NCI-H2171 (cell line): ENCODE measurements around the gene NPAS3.

ENCODE experiments used
- DNase-seq: peaks from one replicate; lab custom pipeline; 2025; lab: John Stamatoyannopoulos, UW

The NPAS3 gene

DNA sequence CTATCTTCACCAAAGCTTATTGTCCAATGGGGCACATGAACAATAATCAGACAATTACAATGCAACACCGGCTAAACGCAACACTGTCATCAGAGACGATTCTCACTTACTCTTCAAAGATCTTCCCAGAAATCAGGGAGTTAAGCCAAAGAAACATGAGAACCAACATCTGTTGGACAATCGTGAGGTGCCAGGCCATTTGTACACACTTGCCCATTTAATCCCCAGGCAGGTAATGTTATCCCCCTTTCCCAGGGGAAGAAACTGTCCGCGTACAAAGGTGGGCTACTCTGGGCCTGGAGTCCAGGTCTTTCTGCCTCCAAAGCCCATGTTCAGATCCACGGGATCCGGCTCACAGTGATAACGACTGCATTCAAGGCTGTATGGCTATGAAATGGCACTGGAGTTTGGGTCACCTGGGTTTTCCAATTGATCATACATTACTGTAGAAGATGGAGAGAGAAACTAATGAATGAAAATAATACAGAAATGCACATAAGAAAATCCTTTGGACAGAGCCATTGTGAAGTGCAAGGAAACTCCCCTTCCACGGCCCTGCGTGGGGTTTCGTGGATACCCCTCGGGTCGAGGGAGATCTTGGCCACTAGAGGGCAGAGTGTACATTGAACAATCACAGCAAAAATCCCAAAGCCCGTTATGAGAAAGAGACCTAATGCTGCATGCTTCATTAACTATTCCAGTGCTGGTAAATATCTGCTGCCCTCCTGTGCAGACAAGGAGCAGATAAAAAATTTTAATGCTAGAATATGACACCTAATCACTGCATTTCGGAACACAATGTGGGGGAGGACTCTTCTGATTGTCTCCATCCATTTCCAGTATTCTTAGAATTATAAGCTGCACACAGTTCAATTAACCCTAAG lies 900.8 kb downstream of the NPAS3 start:
- peak; percentile 66 for DNase-seq

DNA sequence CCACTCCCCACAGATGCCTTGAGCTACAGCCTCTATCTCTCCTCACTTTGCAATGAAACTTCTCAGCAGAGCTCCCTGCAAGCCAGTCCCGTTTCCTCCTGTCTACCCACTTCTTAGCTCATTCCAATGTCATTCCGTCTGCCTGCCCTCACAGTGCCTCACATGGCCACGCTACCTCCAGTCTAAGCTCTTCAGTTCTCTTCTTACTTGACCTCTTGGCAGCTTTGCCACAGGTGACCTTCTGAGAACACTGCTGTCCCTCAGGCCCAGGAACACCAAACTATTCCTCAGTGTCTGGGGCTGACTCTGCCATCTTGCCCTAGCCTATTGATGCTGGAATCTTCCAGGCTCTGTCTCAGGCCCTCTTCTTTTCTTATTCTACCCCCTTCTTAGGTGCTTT lies 902.1 kb downstream of the NPAS3 start:
- DNase-seq: no peak

DNA sequence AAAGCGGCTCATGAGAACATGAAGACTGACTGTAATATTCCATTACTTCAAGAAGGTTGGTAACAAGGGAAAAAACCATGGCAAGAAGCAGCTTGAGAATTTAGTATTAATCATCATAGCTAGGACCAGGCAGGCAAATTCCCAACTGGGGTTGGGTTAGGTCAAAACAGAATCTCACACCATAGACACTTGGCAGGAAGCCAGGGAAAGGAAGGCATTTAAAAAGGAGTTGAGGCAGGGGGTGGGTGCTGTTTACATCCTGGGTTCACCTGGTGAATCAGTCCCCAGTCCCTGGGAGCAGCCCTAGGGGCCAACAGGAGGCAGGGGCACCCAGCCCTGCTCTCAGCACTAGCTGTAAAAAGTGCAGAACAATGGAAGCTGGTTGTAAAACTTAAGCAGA lies 903.6 kb downstream of the NPAS3 start:
- DNase-seq: peak; percentile 2

- no peak for DNase-seq
These were observed 905.4 kb downstream of the NPAS3 start for GRCh38 chr14:33844118-33844517.

GRCh38 chr14:33846100-33846824 lies 907.6 kb downstream of the NPAS3 start:
- no peak for DNase-seq

DNA sequence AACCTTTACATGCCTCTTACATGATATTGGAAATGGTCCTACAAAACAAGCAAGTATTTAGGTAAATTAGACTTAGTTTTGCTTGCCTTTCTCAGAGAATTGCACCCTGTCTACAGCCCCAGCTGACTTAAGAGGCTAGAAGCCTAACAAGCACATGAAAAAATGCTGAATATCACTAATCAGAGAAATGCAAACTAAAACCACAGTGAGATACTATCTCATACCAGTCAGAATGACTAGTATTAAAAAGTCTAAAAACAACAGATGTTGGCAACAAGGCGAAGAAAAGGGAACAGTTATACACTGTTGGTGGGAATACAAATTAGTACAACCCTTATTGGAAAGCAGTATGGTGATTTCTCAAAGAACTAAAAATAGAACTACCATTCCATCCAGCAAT lies 908.4 kb downstream of the NPAS3 start:
- DNase-seq: no peak

- no peak for DNase-seq
These were observed 909.3 kb downstream of the NPAS3 start for GRCh38 chr14:33848009-33848408.

DNA sequence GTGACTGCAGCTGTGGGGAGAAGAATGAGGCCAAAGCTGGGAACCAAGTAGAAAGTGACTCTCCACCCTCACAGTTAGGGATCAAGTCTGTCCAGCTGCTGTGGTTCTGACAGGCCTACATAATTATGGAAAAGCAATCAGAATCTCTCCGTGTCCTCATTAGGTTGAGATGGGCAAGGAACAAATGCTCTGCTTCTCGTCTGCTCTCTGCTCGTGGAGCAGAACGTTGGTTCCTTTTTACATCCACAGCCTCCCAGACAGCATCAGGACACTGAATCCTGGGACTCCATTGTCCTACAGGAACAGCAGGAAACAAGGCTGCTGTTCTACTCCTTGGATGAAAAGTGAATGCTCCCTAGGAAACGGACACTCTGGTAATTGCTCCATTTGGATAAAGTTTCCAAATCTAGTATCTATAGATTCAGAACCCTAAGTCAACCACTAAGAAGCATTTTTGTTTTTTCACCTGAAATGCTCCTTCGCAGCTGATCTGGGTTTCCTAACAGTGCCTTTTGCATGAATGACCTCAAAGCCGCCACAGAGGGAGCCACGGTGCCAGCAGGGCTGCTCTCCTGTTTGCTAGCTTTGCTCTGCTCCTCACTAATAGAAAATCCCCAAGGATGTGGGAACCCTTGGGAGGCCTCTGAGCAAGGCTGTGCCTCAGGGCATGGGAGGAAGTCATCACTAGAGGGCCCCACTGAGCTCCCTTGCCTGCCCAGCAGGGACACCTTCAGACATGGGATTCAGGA lies 910.2 kb downstream of the NPAS3 start:
- DNase-seq: peak; percentile 33

DNA sequence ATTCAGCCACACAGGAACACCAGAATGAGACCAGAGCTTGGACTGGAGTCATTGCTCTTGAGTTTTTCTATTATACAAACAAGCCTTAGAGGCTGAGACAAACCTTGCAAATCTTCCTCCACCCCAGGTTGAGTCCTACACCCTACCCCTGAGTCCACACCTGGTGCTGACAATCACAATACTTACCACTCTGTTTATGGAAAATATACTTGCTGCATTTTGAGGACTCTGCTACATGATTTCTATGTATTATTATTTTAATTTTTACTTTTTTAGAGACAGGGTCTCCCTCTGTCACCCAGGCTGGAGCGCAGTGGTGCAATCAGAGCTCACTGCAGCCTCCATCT lies 910.7 kb downstream of the NPAS3 start:
- no peak for DNase-seq

DNA sequence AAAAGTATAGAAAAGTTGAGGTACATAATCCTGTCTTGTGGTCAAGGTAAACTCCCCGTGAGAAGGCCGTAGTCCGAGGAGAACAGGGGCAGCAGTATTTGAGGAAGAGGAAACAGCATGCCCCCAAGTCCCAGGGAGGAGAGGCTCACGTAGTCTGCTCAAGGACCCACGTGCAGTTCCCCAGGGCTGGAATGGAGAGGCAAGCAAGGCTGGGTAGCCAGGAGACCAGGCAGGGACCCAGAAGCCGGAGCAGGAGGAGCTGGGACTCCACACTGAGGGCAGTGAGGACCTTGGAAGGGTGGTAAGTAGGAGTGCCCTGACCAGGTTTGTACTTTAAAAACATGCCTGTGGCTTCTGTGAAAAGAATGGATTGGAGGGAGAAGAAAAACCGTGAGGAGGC lies 912.1 kb downstream of the NPAS3 start:
- no peak for DNase-seq

GRCh38 chr14:33851366-33851765 lies 912.7 kb downstream of the NPAS3 start:
- DNase-seq: peak; percentile 81

GRCh38 chr14:33851931-33852330 lies 913.3 kb downstream of the NPAS3 start:
- DNase-seq: peak; percentile 15
